ENCODE results near the gene PSD2. TPM values are rescaled to one million over a fixed set of nuclear protein-coding genes. Genes with fewer than 3 reads are reported as not detected.

PSD2 gene
- total RNA-seq, 2 experiments from 2014 or later = not detected

DNA sequence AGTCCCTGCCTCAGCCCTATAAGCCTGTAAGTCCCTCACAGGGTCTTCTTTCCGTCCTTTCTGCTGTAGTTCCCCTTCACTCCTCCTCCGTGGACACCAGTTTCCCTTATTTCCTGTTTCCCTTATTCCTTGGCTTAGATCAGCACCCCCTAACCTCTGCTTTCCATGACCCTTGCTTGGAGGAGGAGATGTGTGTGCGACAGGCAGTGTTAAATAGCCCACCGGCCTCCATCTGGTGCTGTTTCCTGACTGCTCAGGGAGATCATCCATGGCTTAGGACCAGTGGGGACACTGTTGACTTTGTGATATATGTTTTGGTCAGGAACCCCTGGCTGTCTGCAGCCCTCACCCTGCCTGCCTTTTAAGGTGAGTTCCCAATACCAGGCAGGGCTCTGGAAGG lies 34.1 kb upstream of the PSD2 start:
- ChIA-PET POLR2A (no interaction called here), CTCF (no interaction called here)

DNA sequence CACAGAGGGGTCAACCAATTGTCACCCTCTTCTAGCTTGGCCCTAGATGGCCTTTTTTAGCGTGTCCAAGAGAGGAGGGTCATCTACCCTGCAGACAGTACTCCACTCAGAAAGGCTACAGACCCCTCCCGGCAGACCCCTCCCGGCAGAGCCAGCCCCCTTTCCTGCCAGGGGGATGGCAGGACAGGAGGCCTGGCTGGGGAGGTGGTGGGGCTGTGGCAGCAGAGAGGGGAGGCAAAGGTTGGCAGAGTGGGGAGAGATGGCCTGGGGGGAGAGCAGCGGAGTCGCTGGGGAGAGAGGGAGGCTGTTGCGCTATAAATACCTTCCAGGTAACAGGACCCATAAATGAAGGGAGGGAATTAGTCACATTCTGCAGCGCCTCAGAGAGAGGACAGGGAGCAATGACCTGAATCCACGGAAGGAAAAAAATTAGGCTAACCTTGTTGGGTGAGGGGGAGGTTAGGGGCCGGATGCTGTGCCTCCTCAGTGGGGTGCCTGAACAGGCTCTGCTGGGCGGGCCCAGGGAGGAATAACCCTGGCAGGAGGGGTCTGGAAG lies 32.9 kb upstream of the PSD2 start:
- ChIA-PET POLR2A (no interaction called here), CTCF (interaction anchor here (1.8 to 2.1 kb wide), 2 partner anchors 25 to 206 kb away, joined by 4 to 5 read pairs; no protein-coding TSS in a partner anchor)

DNA sequence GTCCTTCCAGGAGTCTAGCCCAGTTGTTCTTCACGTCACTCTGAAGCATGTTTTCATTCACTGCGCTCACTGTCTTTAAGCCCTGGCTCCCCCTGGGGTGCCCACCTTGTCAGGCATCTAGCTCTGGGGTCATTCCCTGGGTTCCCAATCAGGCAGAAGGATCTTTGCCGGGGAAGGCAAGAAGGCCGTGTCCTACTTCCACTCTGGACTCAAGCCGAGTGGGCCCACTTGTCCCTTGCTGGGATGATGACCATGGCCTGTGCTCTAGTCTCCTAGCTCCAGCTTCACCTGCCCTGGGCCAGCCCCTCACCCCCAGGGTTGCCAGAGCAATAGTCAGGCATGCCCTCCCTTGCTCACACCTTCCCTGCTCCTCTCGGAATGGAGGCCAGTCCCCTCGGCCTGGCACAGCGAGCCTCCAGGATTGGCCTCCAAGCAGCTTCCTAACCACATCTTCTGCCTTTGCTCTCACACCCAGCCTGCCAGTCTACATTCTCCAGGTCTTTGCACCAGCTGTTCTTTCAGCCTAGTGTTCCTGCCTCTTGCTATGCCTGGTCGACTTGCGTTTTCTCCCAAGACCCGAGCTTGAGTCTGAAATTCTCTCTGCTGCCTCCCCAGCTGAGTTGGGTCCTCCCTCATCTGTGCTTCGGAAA lies 32.2 kb upstream of the PSD2 start:
- POLR2A ChIA-PET = no interaction called here

DNA sequence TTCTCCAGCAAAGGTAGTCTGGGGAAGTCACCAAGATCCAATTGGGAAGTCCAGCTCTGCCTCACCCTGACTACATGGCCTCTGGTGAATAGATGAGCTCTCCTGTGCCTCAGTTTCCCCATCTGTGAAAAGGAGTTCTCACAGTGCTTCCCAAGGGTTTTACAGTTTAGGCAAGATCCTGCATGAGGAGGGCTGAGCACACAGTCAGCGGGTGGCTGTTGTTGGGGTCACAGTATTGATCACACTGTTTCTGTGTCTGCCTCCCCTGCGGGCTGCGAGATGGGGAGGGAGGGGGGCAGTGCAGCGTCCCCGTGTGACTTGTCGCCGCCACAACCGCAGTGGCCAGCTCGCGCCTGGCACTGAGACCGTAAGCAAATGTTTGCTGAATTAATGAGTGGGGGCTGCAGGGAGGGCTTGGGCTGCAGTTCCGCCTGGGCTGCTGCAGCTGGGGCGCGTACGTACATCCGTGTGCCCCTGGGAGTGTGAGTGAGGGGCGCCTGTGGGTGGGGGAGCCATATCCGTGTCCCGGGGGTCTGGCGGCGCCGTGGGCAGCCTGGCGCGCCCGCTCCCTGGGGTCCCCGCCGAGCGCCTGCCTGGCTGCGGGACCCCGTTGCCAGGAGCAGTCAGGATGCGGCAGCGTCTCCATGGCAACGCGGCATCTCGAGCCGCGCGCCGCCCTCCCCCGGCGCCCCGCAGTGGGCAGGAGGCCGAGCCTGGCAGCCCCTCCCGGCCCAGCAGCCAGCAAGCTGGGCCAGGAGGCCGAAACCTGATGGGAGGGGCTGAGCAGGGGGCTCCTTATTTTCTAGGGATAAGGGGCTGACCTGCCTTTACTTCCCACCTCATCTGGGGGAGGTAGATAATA lies 31.4 kb upstream of the PSD2 start:
- ChIA-PET CTCF (interaction anchor here (0.6 to 4.3 kb wide), 12 partner anchors 14 to 280 kb away, joined by 3 to 23 read pairs (median 4); no protein-coding TSS in a partner anchor), POLR2A (no interaction called here)

More for the DNA sequence above, 32.2 kb upstream of the PSD2 start:
- CTCF ChIA-PET = interaction anchor here (0.6 to 2.1 kb wide), 7 partner anchors 24 to 280 kb away, joined by 3 to 5 read pairs (median 4); no protein-coding TSS in a partner anchor

DNA sequence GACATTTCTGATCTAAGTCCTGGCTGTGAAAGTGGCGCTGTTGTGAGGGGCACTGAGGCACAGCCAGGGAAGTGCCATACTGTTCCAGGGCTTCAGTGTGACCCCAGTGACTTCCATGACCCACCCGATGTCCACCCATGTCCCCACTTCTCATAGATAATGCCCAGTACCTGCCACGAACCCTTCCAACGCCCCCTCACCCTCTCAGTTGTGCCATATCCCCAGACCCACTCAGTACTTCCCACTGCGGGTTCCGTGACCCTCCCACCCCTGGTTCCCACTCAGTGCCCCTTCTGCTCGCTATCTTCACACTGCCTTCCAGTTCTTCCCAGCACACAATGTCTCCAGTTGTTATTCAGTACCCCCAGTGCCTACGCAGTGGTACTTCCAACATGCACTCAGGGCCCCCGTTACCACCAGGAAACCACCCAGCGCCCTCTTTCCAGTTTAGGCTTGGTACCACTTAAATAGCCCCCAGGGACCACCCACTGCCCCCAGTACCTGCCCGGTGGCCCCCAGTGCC lies 30.7 kb upstream of the PSD2 start:
- ChIA-PET CTCF (interaction anchor here (0.6 to 4.3 kb wide), 36 partner anchors 8 to 246 kb away, joined by 3 to 87 read pairs (median 6); partner anchors contain the start of gene CXXC5), POLR2A (interaction anchor here (0.7 to 0.9 kb wide), 2 partner anchors 26 to 131 kb away, joined by 3 to 4 read pairs; no protein-coding TSS in a partner anchor)

DNA sequence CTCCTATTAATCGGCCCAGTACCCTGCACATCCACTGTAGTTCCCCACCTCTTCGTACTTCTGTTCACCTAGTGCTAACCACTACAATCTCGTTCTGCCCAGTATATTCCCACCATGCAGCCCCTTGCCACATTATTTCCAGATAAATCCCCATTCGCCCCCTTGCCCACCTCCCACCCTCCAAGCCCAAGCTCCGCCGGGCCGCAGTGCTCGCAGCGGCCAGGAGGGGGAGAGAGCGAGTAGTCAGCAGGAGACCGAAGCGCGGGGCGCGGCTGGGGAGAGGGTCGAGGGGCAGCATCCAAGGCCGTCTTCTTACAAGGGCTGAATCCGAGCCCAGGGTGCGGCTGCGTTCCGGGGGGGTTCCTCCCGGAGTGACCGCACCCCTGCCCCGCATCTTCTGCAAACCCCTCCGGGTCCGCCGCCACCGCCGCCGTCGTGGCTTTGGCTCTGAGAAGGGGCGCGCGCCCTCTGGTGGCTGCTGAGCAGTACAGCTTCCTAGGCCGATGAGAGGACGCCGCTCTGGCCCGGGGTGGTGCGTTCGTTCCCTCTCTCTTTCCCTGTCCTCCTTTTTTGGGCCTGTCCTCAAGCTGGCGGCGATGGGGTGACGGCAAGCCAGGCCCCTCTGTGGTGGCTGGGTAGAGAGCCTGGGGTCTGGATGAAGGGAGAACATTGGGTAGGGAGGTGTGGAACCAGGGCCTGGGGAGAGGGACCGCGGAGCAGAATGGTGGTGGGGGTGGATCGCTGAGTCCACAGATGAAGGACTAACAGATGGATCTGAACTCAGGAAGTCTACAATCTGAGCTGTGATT lies 30.0 kb upstream of the PSD2 start:
- POLR2A ChIA-PET = interaction anchor here (0.7 to 0.9 kb wide), 2 partner anchors 27 to 132 kb away, joined by 3 to 4 read pairs; no protein-coding TSS in a partner anchor
- CTCF ChIA-PET = interaction anchor here (0.5 to 4.3 kb wide), 42 partner anchors 8 to 248 kb away, joined by 3 to 87 read pairs (median 6); partner anchors contain the start of gene CXXC5

DNA sequence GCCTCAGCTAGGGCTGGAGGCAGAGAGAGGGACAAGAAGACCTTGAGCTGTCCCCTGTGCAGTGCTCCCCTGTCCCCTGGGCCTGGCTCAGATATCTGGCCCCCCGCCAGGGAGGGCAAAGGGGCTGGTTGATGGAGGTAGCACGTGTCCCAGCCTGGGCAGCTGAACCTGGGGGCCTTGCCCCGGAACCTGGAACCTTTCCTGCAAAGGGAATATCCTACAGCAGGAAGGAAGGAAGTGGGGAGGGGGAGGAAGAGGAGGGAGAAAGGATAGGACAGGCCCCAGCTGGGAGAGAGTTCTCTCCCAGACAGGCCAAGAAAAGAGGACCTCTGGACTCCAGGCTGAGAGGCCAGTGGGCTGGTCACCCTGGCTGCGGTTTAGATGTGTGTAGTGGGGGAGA lies 27.6 kb upstream of the PSD2 start:
- POLR2A ChIA-PET = no interaction called here
- CTCF ChIA-PET = interaction anchor here (0.7 to 4.3 kb wide), 4 partner anchors 16 to 160 kb away, joined by 3 to 87 read pairs (median 11); no protein-coding TSS in a partner anchor

DNA sequence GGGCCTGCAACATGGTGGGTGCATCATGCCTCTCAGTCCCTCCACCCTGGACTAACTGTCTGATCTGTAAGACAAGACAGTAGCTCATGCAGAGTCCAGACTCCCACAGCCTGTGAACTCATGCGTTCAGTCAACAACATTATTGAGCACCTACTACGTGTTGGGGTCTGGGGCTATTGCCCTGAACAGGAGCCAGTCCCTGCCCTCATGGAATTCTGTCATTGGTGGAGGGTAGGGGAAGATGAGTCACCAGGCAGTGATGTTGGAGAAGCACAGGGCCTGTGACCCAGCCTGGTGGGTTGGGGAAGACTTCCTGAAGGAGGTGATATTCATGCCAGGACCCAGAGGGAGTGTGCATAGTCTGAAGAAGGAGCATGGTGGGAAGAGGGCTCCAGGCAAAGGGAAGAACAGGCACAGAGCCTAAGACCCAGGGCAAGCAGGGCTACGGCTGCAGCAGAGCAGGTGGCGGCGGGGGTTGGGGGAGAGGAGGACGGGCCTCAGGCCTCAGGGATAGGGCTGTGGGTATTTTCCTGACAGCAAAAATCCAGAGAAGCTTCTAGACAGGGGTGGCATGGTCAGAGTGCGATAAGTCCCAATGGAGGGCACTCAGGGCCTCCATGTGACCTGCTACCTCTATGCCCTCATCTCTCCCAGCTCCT lies 26.7 kb upstream of the PSD2 start:
- CTCF ChIA-PET = interaction anchor here (0.9 to 4.3 kb wide), 3 partner anchors 18 to 161 kb away, joined by 3 to 87 read pairs (median 19); no protein-coding TSS in a partner anchor
- POLR2A ChIA-PET = no interaction called here

DNA sequence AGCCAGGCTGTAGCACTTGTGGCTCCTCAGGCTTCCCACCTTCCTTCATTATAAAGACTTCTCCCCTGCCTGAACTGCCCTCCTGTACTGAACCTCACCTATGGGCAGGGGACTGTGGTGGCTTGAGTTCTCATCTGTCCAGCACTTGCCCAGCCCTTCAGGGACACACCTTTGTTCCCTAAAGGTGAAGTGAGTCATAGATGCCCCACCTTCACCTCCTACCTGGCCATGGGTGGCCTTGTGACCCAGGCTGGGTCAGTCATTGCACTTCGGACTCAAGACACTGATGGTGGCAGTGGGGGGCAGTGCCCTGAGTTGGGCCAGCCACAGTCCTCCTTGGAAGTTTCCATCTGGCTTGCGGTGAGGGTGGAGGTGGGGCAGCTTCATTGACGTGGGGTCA lies 26.1 kb upstream of the PSD2 start:
- ChIA-PET CTCF (no interaction called here), POLR2A (no interaction called here)

DNA sequence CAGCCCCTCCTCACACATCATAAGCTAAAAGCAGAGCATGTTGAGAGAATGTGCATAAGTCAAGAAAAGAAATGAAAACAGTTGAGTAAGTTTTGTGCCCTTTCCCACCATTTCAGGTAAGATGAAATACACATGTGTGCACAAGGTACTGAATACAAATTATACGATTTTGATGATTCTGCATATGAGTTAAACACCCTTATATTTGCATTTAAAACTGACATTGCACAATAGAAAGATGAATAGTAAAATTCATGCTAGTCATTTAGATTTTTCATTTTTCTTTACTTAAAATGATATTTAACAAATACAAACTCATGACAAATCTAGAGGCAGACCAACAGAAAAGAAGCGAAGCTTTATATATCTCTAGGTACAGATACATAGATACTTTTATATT lies 24.9 kb upstream of the PSD2 start:
- CTCF ChIA-PET = no interaction called here
- POLR2A ChIA-PET = no interaction called here

DNA sequence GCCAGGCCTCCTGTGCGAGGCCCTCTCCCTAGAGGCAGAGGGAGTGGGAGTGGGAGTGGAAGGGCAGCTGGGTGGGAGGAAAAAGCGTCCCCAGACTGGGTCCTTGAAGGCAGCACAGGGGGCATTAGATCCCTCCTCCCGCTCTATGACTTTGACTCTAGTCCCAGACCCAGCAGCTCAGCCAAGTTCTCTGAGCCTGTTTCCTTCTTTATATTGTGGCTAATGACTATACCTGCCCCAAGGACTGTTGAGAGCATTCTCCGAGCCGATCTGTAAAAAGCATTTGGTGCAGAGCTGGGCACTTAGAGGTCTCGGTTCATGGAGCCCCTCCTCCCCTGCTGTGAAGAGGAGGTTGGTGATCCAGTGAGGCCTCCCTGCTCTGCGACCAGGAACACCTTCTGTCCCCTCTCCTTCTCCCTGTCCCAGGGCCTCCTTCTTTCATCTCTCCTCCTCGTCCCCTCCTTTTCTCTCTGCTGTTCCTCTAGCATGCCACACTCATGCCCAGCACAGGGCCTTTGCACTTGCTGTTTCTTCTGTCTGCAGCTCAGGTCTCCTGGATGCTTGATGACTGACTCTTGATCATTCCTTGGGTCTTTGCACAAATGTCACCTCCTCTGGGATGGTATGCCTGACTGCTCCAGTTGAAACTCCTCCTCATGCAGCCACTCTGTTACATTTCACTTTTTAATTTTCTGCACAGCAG lies 23.4 kb upstream of the PSD2 start:
- CTCF ChIA-PET = no interaction called here
- POLR2A ChIA-PET = no interaction called here

DNA sequence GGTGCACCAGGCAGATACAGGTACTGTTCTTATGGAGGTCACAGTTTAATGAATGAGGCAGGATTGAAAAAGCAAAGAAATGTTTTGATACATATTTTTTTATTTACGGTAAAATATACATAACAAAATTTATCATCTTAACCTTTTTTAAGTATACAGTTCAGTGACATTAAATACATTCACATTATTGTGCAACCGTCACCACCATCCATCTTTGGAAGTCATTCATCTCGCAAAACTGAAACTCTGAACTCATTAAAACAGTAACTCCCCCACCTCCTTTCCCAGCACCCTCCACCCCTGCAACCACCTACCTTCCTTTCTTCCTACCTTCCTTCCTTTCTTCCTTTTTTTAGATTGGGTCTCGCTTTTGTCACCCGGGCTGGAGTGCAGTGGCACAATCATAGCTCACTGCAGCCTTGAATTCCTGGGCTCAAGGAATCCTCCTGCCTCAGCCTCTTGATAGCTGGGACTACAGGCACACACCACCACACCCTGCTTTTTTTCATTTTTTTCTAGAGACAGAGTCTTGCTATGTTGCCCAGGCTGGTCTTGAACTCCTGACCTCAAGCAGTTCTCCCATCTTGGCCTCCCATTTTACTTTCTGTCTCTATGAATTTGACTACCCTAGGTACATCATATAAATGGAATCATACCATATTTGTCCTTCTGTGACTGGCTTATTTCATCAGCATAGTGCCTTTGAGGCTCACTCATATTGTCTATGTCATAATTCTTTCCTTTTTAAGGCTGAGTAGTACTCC lies 22.5 kb upstream of the PSD2 start:
- ChIA-PET CTCF (interaction anchor here (1.0 to 1.2 kb wide), 3 partner anchors 8 to 196 kb away, joined by 3 to 6 read pairs (median 4); no protein-coding TSS in a partner anchor), POLR2A (no interaction called here)

DNA sequence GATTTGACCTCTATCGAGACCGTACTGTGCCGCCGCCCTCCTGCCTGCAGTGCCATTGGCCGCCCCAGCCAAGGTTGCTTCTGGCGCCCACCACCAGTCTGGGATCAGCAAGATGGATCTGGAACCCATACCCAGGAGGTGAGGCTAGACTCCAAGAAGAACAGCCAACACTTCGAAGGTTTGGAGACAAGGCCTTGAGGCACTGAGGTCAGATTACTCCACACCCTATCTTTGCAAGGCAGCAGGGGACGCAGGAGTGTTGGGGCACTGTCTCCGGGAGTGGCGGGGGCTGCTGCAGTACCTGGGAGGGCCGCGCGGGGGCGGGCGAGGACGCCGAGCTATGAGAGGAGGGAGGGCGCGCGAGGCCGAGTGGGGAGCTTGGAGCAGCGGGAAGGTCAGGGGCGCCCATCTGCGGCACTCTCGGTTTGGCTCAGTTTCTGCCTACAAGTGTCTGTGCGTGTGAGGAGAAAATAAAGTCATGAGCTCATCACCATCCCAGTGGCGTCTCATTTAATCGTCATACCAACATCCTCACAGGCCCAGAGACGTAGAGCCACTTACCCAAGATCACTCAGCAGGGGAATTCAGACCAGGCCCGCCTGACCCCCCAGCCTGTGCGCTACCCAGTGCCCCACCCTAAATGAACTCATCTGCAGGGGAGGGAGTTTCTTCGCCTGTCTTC lies 20.5 kb upstream of the PSD2 start:
- CTCF ChIA-PET = interaction anchor here (0.5 to 3.1 kb wide), 15 partner anchors 9 to 199 kb away, joined by 3 to 24 read pairs (median 3); no protein-coding TSS in a partner anchor

DNA sequence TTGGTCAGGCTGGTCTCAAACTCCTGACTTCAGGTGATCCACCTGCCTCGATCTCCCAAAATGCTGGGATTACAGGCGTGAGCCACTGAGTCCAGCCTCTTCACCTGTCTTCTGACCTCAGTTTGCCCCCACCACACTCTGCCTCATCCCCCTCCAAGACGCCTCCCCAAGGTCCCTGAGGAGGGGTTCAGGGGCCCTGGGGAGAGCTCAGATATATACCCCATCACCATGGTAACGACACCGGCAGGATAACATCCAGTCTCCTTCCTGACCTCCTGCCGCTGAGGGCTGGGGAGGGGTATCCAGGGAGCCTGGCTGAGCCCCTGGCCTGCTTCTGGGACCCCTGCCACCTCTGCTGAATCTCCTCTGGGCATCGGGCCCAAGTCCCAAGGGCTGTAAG lies 19.7 kb upstream of the PSD2 start:
- CTCF ChIA-PET = interaction anchor here (1.0 to 3.1 kb wide), 11 partner anchors 8 to 194 kb away, joined by 3 to 24 read pairs (median 4); no protein-coding TSS in a partner anchor
- POLR2A ChIA-PET = no interaction called here

More for the DNA sequence above, 20.5 kb upstream of the PSD2 start:
- POLR2A ChIA-PET = no interaction called here

DNA sequence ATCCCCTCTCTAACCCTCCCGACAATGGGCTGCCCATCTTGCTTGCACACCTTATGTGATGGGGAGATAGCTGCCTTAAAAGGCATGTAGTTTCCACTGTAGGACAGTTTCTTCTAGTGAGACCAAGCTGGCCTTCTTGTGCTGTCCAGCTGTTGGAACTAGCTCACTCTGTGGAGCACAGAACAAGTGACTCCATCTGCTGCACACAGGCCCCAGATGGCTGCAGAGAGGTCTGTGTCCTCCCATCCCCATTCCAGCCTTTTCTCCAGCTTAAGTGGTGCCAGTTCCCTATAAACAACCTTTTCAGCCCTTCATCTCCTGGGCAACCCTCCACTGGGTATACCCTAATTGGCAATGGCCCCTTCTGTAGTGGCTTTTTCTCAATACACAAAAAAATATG lies 18.7 kb upstream of the PSD2 start:
- POLR2A ChIA-PET = no interaction called here
- CTCF ChIA-PET = interaction anchor here (0.9 to 3.1 kb wide), 4 partner anchors 11 to 143 kb away, joined by 5 to 24 read pairs (median 10); no protein-coding TSS in a partner anchor

DNA sequence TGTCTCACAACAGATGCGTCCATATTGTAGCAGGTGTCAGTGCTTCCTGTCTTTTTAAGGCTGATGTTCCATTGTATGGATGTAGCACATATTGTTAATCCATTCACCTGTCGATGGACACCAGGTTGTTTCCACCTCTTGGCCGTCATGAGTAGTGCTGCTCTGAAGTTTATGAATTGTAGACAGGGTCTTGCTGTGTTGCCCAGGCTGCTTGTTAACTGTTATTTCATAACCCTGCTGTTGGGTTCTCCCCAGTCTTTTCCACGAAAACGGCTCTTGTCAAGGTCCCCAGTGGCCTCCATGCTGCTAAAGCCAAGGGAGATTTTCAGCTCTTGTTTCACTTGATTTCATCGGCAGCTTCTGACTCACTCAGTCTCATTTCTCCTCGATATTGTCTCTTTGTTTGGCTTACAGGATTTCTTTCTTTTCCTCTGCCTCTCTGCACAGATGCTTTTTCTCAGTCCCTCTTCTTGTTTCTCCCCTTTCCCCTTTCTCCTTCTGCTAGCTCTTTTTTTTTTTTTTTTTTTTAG lies 12.1 kb upstream of the PSD2 start:
- CTCF ChIA-PET = interaction anchor here (0.6 to 1.6 kb wide), 7 partner anchors 8 to 185 kb away, joined by 3 to 7 read pairs (median 3); no protein-coding TSS in a partner anchor
- POLR2A ChIA-PET = interaction anchor here (0.6 kb wide), 1 partner anchor 81 kb away, joined by 3 read pairs; no protein-coding TSS in a partner anchor

Data from activated CD8-positive, alpha-beta memory T cell treated with anti-CD3 and anti-CD28 coated beads for 36 hours (primary cell).